K562 (cell line): ENCODE measurements around the gene PLEKHA7.
"Not testable (repeated sequence)": the region's sequence is repeated elsewhere in the genome, so short reads cannot be mapped to it uniquely, and the experiment has no call there.

ENCODE experiments used
- ARID2 ChIP-seq: fragments of 450-650 bp; IDR thresholded peaks from 2 replicates; pipeline ENCODE4 v1.6.1; 2017; ENCODE audit warnings: antibody characterized with exemption, mild to moderate bottlenecking
- ATF7 ChIP-seq: fragments of 450-650 bp; IDR thresholded peaks from 2 replicates; pipeline ENCODE4 v1.7.1; 2014; ENCODE audit warnings: mild to moderate bottlenecking, moderate library complexity
- POLR2A ChIP-seq: fragments of 450-650 bp; conservative IDR thresholded peaks from 2 replicates; pipeline ENCODE4 v1.6.1; 2016
- POLR2AphosphoS5 ChIP-seq: IDR thresholded peaks from 2 replicates; pipeline ENCODE4 v1.6.1; 2011; ENCODE audit warnings: mild to moderate bottlenecking, low read depth, low read length, moderate library complexity; ENCODE audit not compliant: control insufficient read depth, insufficient read depth
- RBM17 ChIP-seq: fragments of 200-400 bp; formaldehyde crosslinking; IDR thresholded peaks from 2 replicates; pipeline ENCODE4 v1.6.1; 2017; ENCODE audit warnings: low read depth, mild to moderate bottlenecking, low read length, borderline replicate concordance
- TBP ChIP-seq: optimal IDR thresholded peaks from 2 replicates; pipeline ENCODE3; 2011; ENCODE audit warnings: low read depth, low read length, improper control_type of control experiment
- ZNF121 ChIP-seq: sonication (generic); formaldehyde crosslinking; conservative IDR thresholded peaks from 2 replicates; pipeline ENCODE4 v1.8.0; 2022; ENCODE audit warnings: missing genetic modification reagents
- ZNF561 ChIP-seq: fragments of 450-650 bp; formaldehyde crosslinking; conservative IDR thresholded peaks from 2 replicates; pipeline ENCODE4 v1.4.0; 2020; ENCODE audit warnings: mild to moderate bottlenecking, moderate library complexity
- TF ChIP-seq, protein P1 (sequence below), 3 experiments: IDR thresholded peaks in 2 of 3; conservative IDR thresholded peaks in 1 of 3; 2 replicates each; pipeline ENCODE4 v1.5.1; 2011 to 2012; ENCODE audit warnings: low read length in 3 of 3, mild to moderate bottlenecking in 3 of 3, control low read depth in 2 of 3, improper control_type of control experiment in 1 of 3, inconsistent platforms in 1 of 3, low read depth in 1 of 3, mixed read lengths in 1 of 3, moderate library complexity in 1 of 3; ENCODE audit not compliant: insufficient read depth in 2 of 3
- TF ChIP-seq, protein P2 (sequence below): fragments of 250-450 bp; sonication (Bioruptor Pico); IDR thresholded peaks from 2 replicates; pipeline ENCODE4 v1.5.0; 2020; ENCODE audit warnings: mild to moderate bottlenecking
- TF ChIP-seq, protein P3 (sequence below): fragments of 450-650 bp; IDR thresholded peaks from 2 replicates; pipeline ENCODE4 v1.6.1; 2018; ENCODE audit not compliant: partially characterized antibody
- TF ChIP-seq, protein P4 (sequence below): fragments of 250-450 bp; sonication (Bioruptor Pico); IDR thresholded peaks from 2 replicates; pipeline ENCODE4 v1.4.0; 2020; ENCODE audit warnings: mild to moderate bottlenecking, moderate library complexity, borderline replicate concordance
- TF ChIP-seq, protein P5 (sequence below): fragments of 250-450 bp; sonication (Bioruptor Pico); IDR thresholded peaks from 2 replicates; pipeline ENCODE4 v1.4.0; 2020; ENCODE audit warnings: mild to moderate bottlenecking, moderate library complexity

DNA sequence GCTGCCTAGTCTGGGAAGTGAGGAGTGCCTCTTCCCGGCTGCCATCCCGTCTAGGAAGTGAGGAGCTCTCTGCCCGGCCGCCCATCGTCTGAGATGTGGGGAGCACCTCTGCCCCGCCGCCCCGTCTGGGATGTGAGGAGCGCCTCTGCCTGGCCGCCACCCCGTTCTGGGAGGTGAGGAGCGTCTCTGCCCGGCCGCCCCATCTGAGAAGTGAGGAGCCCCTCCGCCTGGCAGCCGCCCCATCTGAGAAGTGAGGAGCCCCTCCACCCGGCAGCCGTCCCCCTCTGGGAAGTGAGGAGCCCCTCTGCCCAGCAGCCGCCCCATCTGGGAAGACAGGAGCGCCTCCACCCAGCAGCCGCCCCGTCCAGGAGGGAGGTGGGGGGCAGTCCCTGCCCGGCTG, 126.3 kb downstream of the PLEKHA7 start:
- TF ChIP-seq, protein P1, sequence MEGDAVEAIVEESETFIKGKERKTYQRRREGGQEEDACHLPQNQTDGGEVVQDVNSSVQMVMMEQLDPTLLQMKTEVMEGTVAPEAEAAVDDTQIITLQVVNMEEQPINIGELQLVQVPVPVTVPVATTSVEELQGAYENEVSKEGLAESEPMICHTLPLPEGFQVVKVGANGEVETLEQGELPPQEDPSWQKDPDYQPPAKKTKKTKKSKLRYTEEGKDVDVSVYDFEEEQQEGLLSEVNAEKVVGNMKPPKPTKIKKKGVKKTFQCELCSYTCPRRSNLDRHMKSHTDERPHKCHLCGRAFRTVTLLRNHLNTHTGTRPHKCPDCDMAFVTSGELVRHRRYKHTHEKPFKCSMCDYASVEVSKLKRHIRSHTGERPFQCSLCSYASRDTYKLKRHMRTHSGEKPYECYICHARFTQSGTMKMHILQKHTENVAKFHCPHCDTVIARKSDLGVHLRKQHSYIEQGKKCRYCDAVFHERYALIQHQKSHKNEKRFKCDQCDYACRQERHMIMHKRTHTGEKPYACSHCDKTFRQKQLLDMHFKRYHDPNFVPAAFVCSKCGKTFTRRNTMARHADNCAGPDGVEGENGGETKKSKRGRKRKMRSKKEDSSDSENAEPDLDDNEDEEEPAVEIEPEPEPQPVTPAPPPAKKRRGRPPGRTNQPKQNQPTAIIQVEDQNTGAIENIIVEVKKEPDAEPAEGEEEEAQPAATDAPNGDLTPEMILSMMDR (IDR thresholded peaks at IDR 0.05 in 2 of 3, conservative IDR thresholded peaks at IDR 0.05 in 1 of 3; ENCODE audit: insufficient read depth in 2 of 3, low read depth in 1 of 3, low read length in 3 of 3): not testable (repeated sequence)
- TF ChIP-seq, protein P2, sequence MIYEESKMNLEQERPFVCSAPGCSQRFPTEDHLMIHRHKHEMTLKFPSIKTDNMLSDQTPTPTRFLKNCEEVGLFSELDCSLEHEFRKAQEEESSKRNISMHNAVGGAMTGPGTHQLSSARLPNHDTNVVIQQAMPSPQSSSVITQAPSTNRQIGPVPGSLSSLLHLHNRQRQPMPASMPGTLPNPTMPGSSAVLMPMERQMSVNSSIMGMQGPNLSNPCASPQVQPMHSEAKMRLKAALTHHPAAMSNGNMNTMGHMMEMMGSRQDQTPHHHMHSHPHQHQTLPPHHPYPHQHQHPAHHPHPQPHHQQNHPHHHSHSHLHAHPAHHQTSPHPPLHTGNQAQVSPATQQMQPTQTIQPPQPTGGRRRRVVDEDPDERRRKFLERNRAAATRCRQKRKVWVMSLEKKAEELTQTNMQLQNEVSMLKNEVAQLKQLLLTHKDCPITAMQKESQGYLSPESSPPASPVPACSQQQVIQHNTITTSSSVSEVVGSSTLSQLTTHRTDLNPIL (CRISPR knock-in tag): not testable (repeated sequence)
- not testable (repeated sequence) for TF ChIP-seq RBM17; ZNF121 (CRISPR knock-in tag); ZNF561; POLR2AphosphoS5; ARID2; TBP; POLR2A; ATF7
- TF ChIP-seq, protein P3, sequence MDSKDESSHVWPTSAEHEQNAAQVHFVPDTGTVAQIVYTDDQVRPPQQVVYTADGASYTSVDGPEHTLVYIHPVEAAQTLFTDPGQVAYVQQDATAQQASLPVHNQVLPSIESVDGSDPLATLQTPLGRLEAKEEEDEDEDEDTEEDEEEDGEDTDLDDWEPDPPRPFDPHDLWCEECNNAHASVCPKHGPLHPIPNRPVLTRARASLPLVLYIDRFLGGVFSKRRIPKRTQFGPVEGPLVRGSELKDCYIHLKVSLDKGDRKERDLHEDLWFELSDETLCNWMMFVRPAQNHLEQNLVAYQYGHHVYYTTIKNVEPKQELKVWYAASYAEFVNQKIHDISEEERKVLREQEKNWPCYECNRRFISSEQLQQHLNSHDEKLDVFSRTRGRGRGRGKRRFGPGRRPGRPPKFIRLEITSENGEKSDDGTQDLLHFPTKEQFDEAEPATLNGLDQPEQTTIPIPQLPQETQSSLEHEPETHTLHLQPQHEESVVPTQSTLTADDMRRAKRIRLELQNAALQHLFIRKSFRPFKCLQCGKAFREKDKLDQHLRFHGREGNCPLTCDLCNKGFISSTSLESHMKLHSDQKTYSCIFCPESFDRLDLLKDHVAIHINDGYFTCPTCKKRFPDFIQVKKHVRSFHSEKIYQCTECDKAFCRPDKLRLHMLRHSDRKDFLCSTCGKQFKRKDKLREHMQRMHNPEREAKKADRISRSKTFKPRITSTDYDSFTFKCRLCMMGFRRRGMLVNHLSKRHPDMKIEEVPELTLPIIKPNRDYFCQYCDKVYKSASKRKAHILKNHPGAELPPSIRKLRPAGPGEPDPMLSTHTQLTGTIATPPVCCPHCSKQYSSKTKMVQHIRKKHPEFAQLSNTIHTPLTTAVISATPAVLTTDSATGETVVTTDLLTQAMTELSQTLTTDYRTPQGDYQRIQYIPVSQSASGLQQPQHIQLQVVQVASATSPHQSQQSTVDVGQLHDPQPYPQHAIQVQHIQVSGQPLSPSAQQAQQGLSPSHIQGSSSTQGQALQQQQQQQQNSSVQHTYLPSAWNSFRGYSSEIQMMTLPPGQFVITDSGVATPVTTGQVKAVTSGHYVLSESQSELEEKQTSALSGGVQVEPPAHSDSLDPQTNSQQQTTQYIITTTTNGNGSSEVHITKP: not testable (repeated sequence)
- TF ChIP-seq, protein P4, sequence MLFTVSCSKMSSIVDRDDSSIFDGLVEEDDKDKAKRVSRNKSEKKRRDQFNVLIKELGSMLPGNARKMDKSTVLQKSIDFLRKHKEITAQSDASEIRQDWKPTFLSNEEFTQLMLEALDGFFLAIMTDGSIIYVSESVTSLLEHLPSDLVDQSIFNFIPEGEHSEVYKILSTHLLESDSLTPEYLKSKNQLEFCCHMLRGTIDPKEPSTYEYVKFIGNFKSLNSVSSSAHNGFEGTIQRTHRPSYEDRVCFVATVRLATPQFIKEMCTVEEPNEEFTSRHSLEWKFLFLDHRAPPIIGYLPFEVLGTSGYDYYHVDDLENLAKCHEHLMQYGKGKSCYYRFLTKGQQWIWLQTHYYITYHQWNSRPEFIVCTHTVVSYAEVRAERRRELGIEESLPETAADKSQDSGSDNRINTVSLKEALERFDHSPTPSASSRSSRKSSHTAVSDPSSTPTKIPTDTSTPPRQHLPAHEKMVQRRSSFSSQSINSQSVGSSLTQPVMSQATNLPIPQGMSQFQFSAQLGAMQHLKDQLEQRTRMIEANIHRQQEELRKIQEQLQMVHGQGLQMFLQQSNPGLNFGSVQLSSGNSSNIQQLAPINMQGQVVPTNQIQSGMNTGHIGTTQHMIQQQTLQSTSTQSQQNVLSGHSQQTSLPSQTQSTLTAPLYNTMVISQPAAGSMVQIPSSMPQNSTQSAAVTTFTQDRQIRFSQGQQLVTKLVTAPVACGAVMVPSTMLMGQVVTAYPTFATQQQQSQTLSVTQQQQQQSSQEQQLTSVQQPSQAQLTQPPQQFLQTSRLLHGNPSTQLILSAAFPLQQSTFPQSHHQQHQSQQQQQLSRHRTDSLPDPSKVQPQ (CRISPR knock-in tag): not testable (repeated sequence)
- TF ChIP-seq, protein P5, sequence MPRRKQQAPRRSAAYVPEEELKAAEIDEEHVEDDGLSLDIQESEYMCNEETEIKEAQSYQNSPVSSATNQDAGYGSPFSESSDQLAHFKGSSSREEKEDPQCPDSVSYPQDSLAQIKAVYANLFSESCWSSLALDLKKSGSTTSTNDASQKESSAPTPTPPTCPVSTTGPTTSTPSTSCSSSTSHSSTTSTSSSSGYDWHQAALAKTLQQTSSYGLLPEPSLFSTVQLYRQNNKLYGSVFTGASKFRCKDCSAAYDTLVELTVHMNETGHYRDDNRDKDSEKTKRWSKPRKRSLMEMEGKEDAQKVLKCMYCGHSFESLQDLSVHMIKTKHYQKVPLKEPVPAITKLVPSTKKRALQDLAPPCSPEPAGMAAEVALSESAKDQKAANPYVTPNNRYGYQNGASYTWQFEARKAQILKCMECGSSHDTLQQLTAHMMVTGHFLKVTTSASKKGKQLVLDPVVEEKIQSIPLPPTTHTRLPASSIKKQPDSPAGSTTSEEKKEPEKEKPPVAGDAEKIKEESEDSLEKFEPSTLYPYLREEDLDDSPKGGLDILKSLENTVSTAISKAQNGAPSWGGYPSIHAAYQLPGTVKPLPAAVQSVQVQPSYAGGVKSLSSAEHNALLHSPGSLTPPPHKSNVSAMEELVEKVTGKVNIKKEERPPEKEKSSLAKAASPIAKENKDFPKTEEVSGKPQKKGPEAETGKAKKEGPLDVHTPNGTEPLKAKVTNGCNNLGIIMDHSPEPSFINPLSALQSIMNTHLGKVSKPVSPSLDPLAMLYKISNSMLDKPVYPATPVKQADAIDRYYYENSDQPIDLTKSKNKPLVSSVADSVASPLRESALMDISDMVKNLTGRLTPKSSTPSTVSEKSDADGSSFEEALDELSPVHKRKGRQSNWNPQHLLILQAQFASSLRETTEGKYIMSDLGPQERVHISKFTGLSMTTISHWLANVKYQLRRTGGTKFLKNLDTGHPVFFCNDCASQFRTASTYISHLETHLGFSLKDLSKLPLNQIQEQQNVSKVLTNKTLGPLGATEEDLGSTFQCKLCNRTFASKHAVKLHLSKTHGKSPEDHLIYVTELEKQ: not testable (repeated sequence)
